Adipocyte (in vitro differentiated cells): ENCODE data around the gene DESI1.
A peak's percentile ranks its signal among the peaks of the same experiment; 100 is the strongest.
"Not testable (repeated sequence)": the region's sequence is repeated elsewhere in the genome, so short reads cannot be mapped to it uniquely, and the experiment has no call there.

Experiments
- DNase-seq: peaks from one replicate; pipeline ENCODE4 v3.0.0-alpha.2; 2015; ENCODE audit warnings: low read depth
- H3K27me3 ChIP-seq: replicated peaks from 2 replicates; pipeline ENCODE4 v1.7.0; 2013; ENCODE audit warnings: mild to moderate bottlenecking, low read length, moderate library complexity; ENCODE audit not compliant: control insufficient read depth, insufficient read depth
- H3K36me3 ChIP-seq: 2 replicates; pipeline ENCODE4 v1.7.0; 2013; ENCODE audit warnings: low read length, mild to moderate bottlenecking, moderate library complexity; ENCODE audit not compliant: control insufficient read depth, insufficient read depth, severe bottlenecking
- H3K4me1 ChIP-seq: 2 replicates; pipeline ENCODE4 v1.7.0; 2013; ENCODE audit warnings: mild to moderate bottlenecking, low read length, moderate library complexity; ENCODE audit not compliant: control insufficient read depth, insufficient read depth
- H3K4me3 ChIP-seq: 2 replicates; pipeline ENCODE4 v1.7.0; 2013; ENCODE audit warnings: mild to moderate bottlenecking, low read length, moderate library complexity
- H3K9ac ChIP-seq: 2 replicates; pipeline ENCODE4 v1.7.0; 2013; ENCODE audit warnings: mild to moderate bottlenecking, low read length, moderate library complexity
- H3K9me3 ChIP-seq: 2 replicates; pipeline ENCODE4 v1.7.0; 2013; ENCODE audit warnings: mild to moderate bottlenecking, low read length, moderate library complexity; ENCODE audit not compliant: control insufficient read depth

The DESI1 gene

DNA sequence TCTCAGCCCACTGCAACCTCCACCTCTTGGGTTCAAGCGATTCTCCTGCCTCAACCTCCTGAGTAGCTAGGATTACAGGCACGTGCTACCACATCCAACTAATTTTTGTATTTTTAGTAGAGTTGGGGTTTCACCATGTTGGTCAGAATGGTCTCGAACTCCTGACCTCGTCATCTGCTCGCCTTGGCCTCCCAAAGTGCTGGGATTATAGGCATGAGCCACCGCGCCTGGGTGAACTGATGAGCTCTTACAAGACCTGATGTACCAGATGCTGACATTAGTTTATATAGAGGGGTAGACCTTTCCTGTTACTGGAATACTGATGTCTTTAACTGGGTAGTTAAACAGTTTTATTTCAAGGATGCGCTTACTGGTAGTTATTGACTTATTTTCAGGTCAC is 13.8 kb upstream of the DESI1 start:
- not testable (repeated sequence) for H3K4me3 ChIP-seq, DNase-seq, H3K9ac ChIP-seq, H3K4me1 ChIP-seq, H3K27me3 ChIP-seq, H3K9me3 ChIP-seq
- peaks cover 76% of the 10 kb centered on the region for H3K36me3 ChIP-seq

- H3K27me3 ChIP-seq, H3K4me1 ChIP-seq, H3K9me3 ChIP-seq, H3K9ac ChIP-seq, DNase-seq, H3K4me3 ChIP-seq: not testable (repeated sequence)
- peaks cover 76% of the 10 kb centered on the region for H3K36me3 ChIP-seq
Observed at GRCh38 chr22:41631615-41632014, 10.8 kb upstream of the DESI1 start.

DNA sequence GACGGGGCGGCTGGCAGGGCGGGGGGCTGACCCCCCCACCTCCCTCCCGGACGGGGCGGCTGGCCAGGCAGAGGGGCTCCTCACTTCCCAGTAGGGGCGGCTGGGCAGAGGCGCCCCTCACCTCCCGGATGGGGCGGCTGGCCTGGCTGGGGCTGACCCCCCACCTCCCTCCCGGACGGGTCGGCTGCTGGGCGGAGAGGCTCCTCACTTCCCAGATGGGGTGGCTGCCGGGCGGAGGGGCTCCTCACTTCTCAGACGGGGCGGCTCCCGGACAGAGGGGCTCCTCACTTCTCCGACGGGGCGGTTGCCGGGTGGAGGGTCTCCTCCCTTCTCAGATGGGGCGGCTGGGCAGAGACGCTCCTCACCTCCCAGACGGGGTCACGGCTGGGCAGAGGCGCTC is 10.3 kb upstream of the DESI1 start:
- H3K4me3 ChIP-seq, DNase-seq, H3K9ac ChIP-seq, H3K27me3 ChIP-seq, H3K4me1 ChIP-seq, H3K9me3 ChIP-seq: not testable (repeated sequence)
- H3K36me3 ChIP-seq = peaks cover 74% of the 10 kb centered on the region

- Histone ChIP-seq H3K9ac (no peak overlapping the region), H3K4me1 (peaks cover 7% of the 10 kb centered on the region), H3K36me3 (peaks cover 58% of the 10 kb centered on the region), H3K4me3 (no peak overlapping the region), H3K9me3 (no peaks in the 10 kb centered on the region), H3K27me3 (no peaks in the 10 kb centered on the region)
- DNase-seq = no peak
Observed at GRCh38 chr22:41625577-41625976, 4.7 kb upstream of the DESI1 start.

DNA sequence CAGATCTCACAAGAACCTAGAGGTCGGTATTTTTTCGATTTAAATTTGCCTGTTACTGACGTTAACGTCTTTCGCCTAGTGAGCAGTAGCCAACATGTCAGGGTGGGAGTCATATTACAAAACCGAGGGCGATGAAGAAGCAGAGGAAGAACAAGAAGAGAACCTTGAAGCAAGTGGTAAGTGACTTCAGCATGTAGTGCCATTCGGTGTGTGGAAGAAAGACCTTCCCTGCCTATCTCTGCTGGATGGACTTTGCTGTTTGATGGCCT is 1.0 kb upstream of the DESI1 start:
- DNase-seq = no peak
- Histone ChIP-seq H3K36me3 (peaks cover 26% of the 10 kb centered on the region), H3K9ac (peak overlapping the region; percentile 97), H3K4me3 (peak overlapping the region; percentile 98), H3K9me3 (no peaks in the 10 kb centered on the region), H3K27me3 (no peaks in the 10 kb centered on the region), H3K4me1 (peaks cover 33% of the 10 kb centered on the region)

GRCh38 chr22:41621099-41621910 is 462 bp upstream of the DESI1 start, which contains the start of gene XRCC6:
XRCC6 (plus strand) TSS chr22:41621295; CDS start chr22:41622005, 710 bp downstream.
- no peaks in the 10 kb centered on the region for H3K9me3 ChIP-seq
- no peaks in the 10 kb centered on the region for H3K27me3 ChIP-seq
- peak; percentile 100 for DNase-seq
- peaks cover 25% of the 10 kb centered on the region for H3K36me3 ChIP-seq
- peaks cover 36% of the 10 kb centered on the region for H3K4me1 ChIP-seq
- H3K9ac ChIP-seq = peak within 1 kb of the TSS; percentile 97
- peak within 1 kb of the TSS; percentile 98 for H3K4me3 ChIP-seq

DNA sequence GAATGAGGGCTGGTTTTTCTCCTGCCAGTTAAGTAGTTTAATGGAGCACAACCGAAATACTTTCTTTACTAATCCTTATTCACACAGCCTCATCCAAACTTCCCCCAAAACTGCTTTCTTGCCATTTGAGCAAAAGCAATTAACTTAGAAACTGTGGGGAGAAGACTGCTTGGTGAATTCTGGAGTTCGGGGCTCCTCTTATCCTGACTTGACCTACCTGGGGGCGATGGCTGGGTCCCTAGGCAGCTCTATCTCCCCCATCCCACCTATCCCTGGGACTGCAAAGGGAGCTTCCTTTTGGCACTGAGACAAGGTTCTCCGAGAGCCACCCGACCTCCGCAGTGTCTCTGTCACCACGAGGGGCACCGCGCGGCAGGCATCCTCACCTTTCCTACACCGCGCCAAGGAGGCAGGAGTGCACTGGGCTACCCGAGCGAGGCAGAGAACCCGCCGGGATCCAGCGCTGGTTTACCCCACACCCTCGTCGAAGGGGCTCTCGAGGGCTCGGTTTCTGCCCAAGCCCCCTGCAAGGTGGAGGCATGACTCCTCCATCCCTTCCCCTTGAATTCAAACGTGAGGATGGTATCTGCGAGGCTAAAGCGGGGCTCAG is 759 bp downstream of the DESI1 start:
- Histone ChIP-seq H3K4me3 (peak overlapping the region; percentile 98), H3K36me3 (peaks cover 15% of the 10 kb centered on the region), H3K4me1 (peaks cover 39% of the 10 kb centered on the region), H3K9me3 (no peaks in the 10 kb centered on the region), H3K9ac (peak overlapping the region; percentile 97), H3K27me3 (no peaks in the 10 kb centered on the region)
- DNase-seq = peak; percentile 61

DNA sequence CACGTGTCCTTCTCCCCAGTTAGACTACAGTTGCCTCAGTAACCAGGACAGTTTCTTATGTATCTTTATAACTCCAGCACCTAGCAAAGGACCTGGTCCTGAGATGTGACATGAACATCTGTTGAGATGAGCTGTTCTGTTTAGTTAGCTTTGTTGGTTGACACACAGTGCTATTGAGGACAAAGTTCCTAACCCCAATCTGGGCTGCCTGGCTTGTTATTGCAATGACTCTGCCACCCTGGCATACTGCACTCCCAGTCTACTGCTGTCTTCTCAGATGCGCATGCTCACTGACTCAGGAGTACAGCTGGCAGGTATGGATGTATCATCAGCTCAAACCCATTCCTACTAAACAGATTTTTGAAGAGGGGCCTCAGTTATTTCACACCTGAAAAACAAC is 7.4 kb downstream of the DESI1 start:
- no peak for DNase-seq
- Histone ChIP-seq H3K27me3 (no peaks in the 10 kb centered on the region), H3K9ac (no peak overlapping the region), H3K9me3 (no peaks in the 10 kb centered on the region), H3K4me1 (peaks cover 27% of the 10 kb centered on the region), H3K36me3 (peaks cover 6% of the 10 kb centered on the region), H3K4me3 (no peak overlapping the region)

DNA sequence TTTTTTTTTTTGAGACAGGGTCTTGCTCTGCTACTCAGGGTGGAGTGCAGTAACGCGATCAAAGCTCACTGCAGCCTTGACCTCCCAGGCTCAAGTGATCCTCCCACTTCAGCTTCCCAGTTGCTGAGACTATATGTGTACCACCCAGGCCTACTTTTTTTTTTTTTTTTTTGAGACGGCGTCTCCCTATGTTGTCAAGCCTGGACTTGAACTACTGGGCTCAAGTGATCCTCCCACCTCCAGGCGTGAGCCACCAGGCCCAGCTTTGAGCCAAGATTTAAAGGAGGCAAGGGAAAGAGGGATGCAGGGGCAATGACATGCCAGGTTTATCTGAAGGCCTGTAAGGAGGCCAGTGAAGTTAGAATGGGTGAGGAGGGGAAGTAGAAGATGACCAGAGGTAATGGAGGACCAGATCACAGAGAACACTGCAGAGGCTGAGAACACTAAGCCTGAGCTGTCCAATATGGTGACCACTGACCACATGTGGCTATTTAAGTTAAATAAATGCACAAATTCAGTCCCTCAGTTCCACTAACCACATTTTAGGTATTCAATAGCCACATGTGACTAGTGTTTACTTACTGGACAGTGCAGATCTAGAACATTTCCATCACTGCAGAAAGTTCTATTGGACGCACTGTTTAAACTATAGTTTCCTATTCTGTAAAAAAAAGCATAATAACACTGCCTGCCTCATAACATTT is 8.1 kb downstream of the DESI1 start:
- Histone ChIP-seq H3K4me3 (no peak overlapping the region), H3K9ac (no peak overlapping the region), H3K9me3 (no peaks in the 10 kb centered on the region), H3K36me3 (peaks cover 13% of the 10 kb centered on the region), H3K27me3 (no peaks in the 10 kb centered on the region), H3K4me1 (peaks cover 22% of the 10 kb centered on the region)
- no peak for DNase-seq

DNA sequence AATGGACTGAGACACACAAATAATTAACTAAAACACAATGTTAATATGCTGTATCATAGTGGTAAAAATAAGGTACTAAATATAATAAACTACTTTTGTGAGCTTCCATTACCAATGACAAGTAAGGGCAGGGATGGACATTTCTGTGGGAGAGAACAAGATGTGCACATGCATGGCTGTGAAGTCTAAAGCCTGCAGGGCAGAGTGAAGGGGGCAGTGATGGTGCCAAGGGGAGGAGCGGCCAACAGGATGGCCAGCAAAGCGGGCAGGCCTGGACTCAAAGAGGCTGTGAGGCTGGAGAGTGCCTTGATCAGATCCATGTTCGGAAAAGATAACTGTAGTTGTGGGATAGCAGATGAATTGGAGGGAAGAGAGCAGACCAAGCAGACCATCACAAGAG is 12.5 kb downstream of the DESI1 start:
- DNase-seq = no peak
- Histone ChIP-seq H3K9me3 (no peaks in the 10 kb centered on the region), H3K36me3 (peaks cover 52% of the 10 kb centered on the region), H3K4me1 (peaks cover 3% of the 10 kb centered on the region), H3K4me3 (no peak overlapping the region), H3K27me3 (no peaks in the 10 kb centered on the region), H3K9ac (no peak overlapping the region)

DNA sequence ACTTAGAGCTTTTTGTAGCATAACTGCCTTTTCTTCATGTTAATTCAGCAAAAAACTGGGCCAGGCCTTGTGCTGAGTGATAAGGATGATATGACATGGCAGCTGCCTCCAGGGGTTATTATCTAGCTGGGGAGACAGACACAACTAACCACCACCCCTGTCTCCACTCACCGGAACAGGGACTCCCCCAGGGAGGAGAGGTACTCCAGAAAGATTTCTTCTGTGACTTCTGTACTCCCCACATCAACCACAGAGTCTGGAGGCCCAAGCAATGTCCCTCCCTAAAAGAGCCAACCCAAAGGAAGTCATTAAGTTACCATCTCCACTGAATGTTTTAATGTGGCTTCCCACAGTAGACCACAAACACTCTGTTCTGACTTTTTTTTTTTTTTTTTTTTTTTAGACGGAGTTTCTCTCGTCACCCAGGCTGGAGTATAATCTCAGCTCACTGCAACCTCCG is 16.9 kb downstream of the DESI1 start:
- Histone ChIP-seq H3K36me3 (peaks cover 88% of the 10 kb centered on the region), H3K9me3 (no peaks in the 10 kb centered on the region), H3K9ac (no peak overlapping the region), H3K4me1 (peaks cover 4% of the 10 kb centered on the region), H3K4me3 (no peak overlapping the region), H3K27me3 (no peaks in the 10 kb centered on the region)
- DNase-seq = no peak
